GM21528 (cell line): Measurements from ENCODE around the gene NUTM2E.
A peak's percentile ranks its signal among the peaks of the same experiment; 100 is the strongest.
"Not testable (repeated sequence)": the region's sequence is repeated elsewhere in the genome, so short reads cannot be mapped to it uniquely, and the experiment has no call there.

ENCODE experiments used
- ATAC-seq: cut with Tn5 transposase; IDR thresholded peaks from one replicate; pipeline ENCODE4 v1.9.1; 2021; ENCODE audit warnings: mild to moderate bottlenecking, moderate library complexity; ENCODE audit not compliant: unreplicated experiment, low FRiP score

The NUTM2E gene, protein sequence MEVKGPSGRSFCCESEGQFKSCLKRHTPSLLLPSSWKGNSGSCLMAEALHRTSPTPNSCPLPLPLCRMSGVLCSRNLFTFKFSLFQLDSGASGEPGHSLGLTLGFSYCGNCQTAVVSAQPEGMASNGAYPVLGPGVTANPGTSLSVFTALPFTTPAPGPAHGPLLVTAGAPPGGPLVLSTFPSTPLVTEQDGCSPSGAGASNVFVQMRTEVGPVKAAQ (N-terminal part only)

GRCh38 chr10:79826496-79827215 lies at the start of gene NUTM2E:
TSS of gene NUTM2E (plus strand) at chr10:79826739. CDS start at chr10:79841741, 15,002 bp downstream.
- ATAC-seq: peak; percentile 96

GRCh38 chr10:79777997-79778396 lies 48.5 kb upstream of the NUTM2E start:
- not testable (repeated sequence) for ATAC-seq

GRCh38 chr10:79779310-79779938 lies 47.1 kb upstream of the NUTM2E start:
- peak; percentile 89 for ATAC-seq

- not testable (repeated sequence) for ATAC-seq
These were observed 46.5 kb upstream of the NUTM2E start for GRCh38 chr10:79779992-79780391.

GRCh38 chr10:79781584-79781983 lies 45.0 kb upstream of the NUTM2E start:
- not testable (repeated sequence) for ATAC-seq

DNA sequence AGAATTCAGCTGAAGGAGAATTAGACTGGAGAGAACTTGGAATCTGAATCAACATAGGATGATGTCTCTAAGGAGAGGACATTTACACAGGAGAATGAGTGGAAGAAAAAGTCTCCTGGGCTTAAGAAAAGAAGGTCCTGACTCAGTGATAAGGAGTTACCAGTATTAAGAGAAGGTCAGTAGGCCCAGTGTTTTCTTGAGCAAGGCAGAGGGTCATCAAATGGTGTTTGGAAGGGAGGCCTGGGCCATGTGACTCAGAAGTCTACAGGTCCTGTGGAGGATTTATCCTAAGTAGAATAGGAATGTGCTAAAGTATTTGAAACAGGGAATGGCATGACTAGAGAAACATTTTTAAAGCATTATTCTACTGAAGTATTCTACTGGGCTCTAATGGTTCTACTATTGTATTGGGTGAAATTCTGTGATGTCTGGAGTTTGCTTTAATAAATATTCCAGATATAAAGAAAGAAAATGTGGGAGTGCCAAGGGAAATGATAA lies 39.0 kb upstream of the NUTM2E start:
- ATAC-seq: not testable (repeated sequence)

DNA sequence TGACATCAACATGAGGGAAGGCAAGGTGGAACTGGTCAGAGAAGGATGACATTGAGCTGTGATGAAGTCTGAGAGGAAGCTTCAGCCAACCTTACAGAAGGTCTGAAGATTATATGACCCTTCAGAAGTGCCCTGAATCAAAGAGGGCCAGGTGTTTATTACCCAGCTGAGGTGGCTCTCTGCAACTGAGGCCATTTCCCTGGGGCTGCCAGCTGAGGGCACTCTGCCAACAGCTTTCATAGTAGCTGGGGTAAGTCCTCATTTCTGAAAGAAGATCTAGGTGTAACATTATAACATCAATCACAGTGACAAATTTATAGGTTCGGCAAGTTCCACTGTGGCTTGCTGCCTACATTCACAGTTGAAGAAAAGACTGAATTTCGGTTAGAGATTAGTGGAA lies 37.2 kb upstream of the NUTM2E start:
- ATAC-seq: not testable (repeated sequence)

DNA sequence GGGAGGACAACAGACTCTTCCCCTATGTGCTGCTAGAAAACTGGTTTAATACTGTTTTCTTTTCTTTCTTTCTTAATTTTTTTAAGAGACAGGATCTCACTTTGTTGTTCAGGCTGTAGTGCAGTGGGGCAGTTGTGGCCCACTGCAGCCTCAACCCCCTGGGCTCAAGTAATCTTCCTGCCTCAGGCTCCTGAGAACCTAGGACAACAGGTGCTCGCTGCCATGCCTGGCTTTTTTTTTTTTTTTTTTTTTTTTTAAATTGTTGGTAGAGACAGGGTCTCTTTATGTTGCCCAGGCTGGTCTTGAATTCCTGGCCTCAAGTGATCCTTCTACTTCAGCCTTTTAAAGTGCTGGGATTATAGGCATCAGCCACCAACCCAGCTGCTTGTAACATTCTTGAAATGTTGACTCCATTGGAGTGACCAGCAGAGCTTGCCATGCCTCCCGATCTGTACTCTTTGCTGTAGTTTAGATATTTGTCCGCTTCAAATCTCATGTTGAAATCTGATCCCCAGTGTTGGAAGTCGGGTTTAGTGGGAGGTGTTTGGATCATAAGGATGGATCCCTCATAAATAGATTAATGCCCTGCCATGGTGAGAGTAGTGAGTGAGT lies 34.5 kb upstream of the NUTM2E start:
- ATAC-seq: not testable (repeated sequence)

DNA sequence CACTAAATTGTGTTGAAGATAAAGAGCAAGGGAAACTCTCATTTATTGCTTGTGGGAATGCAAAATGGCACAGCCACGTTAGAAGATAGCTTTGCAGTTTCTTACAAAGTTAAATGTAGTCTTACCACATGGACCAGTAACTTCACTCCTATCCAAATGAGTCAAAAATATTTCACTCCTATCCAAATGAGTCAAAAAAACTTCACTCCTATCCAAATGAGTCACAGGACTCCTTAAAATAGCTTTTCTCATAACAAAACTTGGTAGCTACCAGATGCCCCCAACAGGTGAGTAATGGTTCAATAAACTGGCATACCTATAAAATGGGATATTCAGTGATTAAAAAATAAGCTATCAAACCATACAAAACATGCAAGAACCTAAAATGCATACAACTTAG lies 27.2 kb upstream of the NUTM2E start:
- ATAC-seq: not testable (repeated sequence)

DNA sequence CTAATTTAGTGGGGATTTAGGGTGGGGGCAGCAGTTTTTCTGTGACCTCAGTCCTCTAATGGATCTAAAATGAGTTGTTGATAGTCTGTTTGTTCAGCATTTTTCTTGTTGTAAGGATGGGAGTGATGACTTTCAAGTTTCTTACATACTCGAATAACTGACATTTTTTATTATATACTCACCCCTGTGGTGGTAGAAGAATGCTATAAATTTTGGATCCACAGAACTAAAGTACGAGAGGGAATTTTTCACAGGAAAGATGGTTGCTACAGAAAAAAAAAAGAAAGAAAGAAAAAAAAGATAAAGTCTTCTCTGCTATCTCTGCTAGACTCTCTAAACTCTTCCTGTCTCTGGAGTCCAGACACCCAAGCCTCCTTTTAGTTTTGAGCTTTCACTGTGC lies 20.7 kb upstream of the NUTM2E start:
- ATAC-seq: not testable (repeated sequence)

DNA sequence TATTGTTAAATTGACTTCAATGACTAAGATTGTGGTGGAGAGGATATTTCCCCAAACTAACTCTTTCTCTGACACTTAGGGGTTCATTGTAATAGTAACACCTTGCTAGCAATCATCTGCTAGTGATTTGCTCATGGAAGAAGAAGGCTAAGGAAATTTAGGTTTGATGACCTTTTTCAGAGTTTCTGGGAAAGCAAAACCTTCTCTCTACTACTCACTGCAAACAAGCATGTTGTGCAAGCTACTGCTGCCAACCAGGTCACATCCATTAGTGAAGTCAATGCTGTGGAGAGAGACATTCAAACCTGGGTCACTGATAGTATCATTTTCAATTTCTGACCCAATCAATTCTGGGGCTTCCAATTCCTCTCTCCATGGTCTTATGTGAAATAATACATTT lies 14.6 kb upstream of the NUTM2E start:
- not testable (repeated sequence) for ATAC-seq

DNA sequence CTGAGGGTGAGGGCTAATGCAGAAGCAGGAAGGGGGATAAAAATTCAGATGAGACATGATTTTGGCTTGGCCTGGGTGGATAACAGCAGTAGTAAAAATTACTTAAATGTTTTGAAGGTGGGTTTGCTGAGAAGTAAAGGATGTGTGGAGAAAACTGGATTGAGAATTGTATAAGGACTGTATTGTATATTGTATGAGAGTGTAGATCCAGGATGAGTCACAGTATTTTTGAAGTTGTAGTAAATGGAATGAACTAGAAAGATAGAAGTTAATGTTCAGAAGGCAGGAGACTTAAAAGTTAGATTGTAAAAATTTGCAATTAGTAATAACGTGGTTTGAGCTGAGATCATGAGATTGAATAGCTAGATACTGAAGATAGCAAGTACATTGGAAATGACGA lies 10.2 kb upstream of the NUTM2E start:
- not testable (repeated sequence) for ATAC-seq

DNA sequence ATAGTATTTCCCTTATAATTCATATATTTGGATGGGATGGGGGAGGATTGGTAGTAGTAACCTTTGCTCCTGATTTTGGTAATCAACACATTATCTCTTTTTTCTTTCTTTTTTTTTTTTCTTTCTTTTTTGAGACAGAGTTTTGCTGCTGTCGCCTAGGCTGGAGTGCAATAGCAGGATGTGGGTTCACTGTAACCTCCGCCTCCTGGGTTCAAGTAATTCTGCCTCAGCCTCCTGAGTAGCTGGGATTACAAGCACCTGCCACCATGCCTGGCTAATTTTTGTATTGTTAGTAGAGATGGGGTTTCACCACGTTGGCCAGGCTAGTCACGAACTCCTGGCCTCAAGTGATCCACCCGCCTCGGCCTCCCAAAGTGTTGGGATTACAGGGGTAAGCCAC lies 3.2 kb upstream of the NUTM2E start:
- not testable (repeated sequence) for ATAC-seq

DNA sequence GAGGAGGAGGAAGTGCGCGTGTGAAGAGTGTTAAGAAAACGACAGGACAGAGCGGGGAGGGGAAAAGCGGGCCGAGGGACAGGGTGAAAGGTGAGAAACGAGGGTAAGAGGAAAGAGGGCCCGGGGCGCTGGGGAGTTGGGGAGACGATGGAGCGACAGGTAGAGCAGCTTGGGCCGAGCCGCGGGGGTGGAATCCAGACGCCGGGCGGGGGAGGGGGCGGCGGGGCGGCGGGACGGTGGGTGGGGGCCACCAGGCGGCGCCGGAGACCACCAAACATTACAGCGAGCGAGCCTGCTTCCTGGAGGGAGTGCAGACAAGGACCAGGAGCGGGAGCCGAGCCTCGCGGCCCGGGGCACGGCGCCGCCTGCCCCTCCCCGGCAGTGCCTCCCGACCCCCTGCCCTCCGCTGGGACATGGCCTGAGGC lies 940 bp upstream of the NUTM2E start:
- ATAC-seq: peak; percentile 15

DNA sequence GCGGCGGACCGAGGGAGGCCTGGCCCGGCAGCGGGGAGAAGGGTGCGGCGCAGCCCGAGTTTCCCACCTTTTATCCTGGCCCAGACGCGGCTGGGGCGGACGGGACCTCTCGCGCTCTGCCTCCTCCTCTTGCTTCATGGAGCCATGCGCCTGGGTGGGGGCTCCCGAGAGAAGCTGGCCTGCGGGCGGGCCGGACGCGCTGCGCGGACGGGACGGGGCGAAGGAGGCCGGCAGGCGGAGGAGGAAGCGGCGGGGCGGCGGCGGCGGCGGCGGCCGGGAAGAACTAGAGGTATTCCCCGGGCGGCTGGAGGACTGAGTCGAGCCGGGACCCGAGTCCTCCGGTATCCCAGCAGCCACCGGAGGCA lies 426 bp upstream of the NUTM2E start:
- not testable (repeated sequence) for ATAC-seq

DNA sequence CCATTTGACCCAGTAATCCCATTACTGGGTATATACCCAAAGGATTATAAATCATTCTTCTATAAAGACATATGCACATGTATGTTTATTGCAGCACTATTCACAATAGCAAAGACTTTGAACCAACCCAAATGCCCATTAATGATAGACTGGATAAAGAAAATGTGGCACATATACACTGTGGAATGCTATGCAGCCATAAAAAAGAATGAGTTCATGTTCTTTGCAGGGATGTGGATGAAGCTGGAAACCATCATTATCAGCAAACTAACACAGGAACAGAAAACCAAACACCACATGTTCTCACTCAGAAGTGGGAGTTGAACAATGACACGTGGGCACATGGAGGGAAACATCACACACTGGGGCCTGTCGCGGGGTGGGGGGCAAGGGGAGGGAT lies 7.3 kb downstream of the NUTM2E start:
- ATAC-seq: not testable (repeated sequence)

DNA sequence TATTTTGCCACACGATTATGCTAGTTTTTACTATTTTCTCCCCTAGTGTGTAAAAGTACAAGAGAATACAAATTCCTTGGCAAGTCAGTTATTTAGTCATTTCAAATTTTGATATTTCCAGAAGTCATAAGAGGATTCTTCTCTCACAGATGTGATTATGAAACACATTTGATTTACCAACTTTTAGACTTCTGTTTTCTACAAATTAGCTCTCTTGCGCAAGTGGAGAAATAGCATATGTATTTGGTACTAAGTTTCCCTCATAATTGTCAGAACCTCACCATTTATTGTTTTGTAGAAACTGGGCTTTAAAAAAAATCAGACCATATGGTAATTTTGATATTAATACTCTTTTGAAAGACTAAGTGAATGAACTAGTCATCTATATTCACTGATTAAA lies 9.4 kb downstream of the NUTM2E start:
- not testable (repeated sequence) for ATAC-seq

DNA sequence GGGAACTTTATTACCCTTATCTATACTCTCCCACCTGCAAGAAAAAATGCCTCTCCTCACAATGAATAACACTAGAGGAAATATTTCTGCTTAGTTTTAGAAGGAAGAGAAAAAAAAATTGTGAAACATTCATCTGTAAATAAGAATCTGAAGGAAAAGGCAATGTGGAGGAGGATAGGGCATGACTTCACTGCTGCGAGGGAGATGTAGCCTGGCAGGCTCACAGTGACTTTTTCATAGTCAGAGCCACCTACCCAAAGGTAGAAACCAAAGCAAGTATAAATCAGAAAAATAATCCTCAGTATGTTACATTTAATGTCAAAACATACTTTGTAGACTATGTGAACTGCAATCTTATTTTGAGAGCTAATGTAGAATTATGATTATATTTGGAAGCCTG lies 10.4 kb downstream of the NUTM2E start:
- ATAC-seq: not testable (repeated sequence)

- not testable (repeated sequence) for ATAC-seq
These were observed 11.9 kb downstream of the NUTM2E start for GRCh38 chr10:79838441-79838840.

DNA sequence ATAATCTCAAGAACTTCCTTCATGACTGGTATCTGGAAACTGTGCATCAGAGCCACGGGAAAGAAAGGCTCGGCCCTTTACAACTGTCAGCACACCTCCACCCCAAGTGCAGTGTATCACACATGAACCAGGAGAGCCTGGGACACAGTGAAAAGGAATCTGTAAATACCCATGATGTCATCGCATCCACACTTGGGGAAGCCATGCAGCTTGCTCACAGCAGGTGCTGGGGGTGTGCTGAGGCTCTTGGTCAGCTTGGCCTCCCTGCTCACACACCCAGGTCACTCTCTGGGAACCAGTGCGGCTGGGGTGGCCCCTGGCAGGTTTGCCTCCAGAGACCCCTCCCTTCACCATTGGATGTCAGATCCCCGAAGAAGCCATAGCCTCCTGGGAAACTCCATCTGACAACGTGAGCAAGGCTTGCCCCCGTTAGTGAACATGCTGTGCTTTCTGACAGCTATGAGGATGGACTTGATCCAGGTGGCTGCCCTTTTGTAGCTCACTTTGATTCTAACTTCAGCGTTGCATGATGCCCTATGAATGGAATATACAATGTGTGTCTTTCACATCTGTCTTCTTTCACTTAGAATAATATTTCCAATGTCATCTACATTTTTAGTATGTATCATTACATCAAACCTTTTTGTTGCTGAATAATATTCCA lies 26.8 kb downstream of the NUTM2E start:
- not testable (repeated sequence) for ATAC-seq
